ENCODE data around the gene ARMC8. TPM values are rescaled to one million over a fixed set of nuclear protein-coding genes. Genes with fewer than 3 reads are reported as not detected.

Gene ARMC8
- total and polyA plus RNA-seq, 8 donors, result 11.7 to 125 (median 37.4) TPM

GRCh38 chr3:138334608-138335007 lies 147.5 kb downstream of the ARMC8 start:
- H3K36me3 ChIP-seq, result no peaks in the 10 kb centered on the region
- 49 to 74% (median 56%) methylated on average over 4 of the region's 4 CpGs for WGBS, 5 donors
- intact Hi-C loops (cut with DNase I; ENCODE audit: low total_unique reads), result no loop called here
- peaks cover 0 to 6% (median 5%) of the 10 kb centered on the region in 4 donors for H3K4me1 ChIP-seq
- TF ChIP-seq POLR2AphosphoS5 (IDR thresholded peaks at IDR 0.05) (no peak), POLR2A (IDR thresholded peaks at IDR 0.05) (no peak), EP300 (IDR thresholded peaks at IDR 0.05) (no peak), CTCF (IDR thresholded peaks at IDR 0.05) (no peak)
- DNase-seq, result no peak
- no peak overlapping the region for H3K27ac ChIP-seq
- no peak overlapping the region for H3K4me3 ChIP-seq
- H3K9me3 ChIP-seq, result no peaks in the 10 kb centered on the region
- no peaks in the 10 kb centered on the region for H3K27me3 ChIP-seq

GRCh38 chr3:138336454-138336999 lies 149.4 kb downstream of the ARMC8 start:
- no peaks in the 10 kb centered on the region for H3K9me3 ChIP-seq
- no peak for TF ChIP-seq CTCF (IDR thresholded peaks at IDR 0.05)
- TF ChIP-seq POLR2A (IDR thresholded peaks at IDR 0.05), result no peak
- no peak for TF ChIP-seq POLR2AphosphoS5 (IDR thresholded peaks at IDR 0.05)
- no peak for TF ChIP-seq EP300 (IDR thresholded peaks at IDR 0.05)
- 85 to 90% (median 88%) methylated on average over 4 of the region's 4 CpGs for WGBS, 5 donors
- no peak overlapping the region for H3K27ac ChIP-seq
- no peak overlapping the region for H3K4me3 ChIP-seq
- H3K36me3 ChIP-seq, result no peaks in the 10 kb centered on the region
- intact Hi-C loops (cut with DNase I; ENCODE audit: low total_unique reads), result no loop called here
- no peak for DNase-seq
- no peaks in the 10 kb centered on the region for H3K27me3 ChIP-seq
- H3K4me1 ChIP-seq, result no peaks in the 10 kb centered on the region

GRCh38 chr3:138338244-138338643 lies 151.1 kb downstream of the ARMC8 start:
- Histone ChIP-seq H3K36me3 (no peaks in the 10 kb centered on the region), H3K4me1 (no peaks in the 10 kb centered on the region), H3K9me3 (no peaks in the 10 kb centered on the region), H3K27me3 (no peaks in the 10 kb centered on the region), H3K4me3 (no peak overlapping the region), H3K27ac (no peak overlapping the region)
- no peak for DNase-seq
- no peak for TF ChIP-seq CTCF (IDR thresholded peaks at IDR 0.05)
- no peak for TF ChIP-seq POLR2A (IDR thresholded peaks at IDR 0.05)
- TF ChIP-seq POLR2AphosphoS5 (IDR thresholded peaks at IDR 0.05), result no peak
- TF ChIP-seq EP300 (IDR thresholded peaks at IDR 0.05), result no peak
- 42 to 66% (median 64%) methylated on average over 5 of the region's 5 CpGs for WGBS, 5 donors
- intact Hi-C loops (cut with DNase I; ENCODE audit: low total_unique reads), result no loop called here

- Histone ChIP-seq H3K27me3 (no peaks in the 10 kb centered on the region), H3K36me3 (no peaks in the 10 kb centered on the region), H3K27ac (no peak overlapping the region), H3K4me3 (no peak overlapping the region), H3K9me3 (no peaks in the 10 kb centered on the region), H3K4me1 (no peaks in the 10 kb centered on the region)
- 87 to 94% (median 92%) methylated on average over 5 of the region's 5 CpGs for WGBS, 5 donors
- no peak for DNase-seq
- intact Hi-C loops (cut with DNase I; ENCODE audit: low total_unique reads), result no loop called here
- no peak for TF ChIP-seq POLR2AphosphoS5 (IDR thresholded peaks at IDR 0.05)
- TF ChIP-seq POLR2A (IDR thresholded peaks at IDR 0.05), result no peak
Observed at GRCh38 chr3:138338811-138339210, 151.7 kb downstream of the ARMC8 start.

GRCh38 chr3:138340511-138340910 lies 153.4 kb downstream of the ARMC8 start:
- intact Hi-C loops (cut with DNase I; ENCODE audit: low total_unique reads), result no loop called here
- Histone ChIP-seq H3K27ac (no peak overlapping the region), H3K36me3 (no peaks in the 10 kb centered on the region), H3K9me3 (no peaks in the 10 kb centered on the region), H3K27me3 (no peaks in the 10 kb centered on the region), H3K4me3 (no peak overlapping the region), H3K4me1 (no peaks in the 10 kb centered on the region)
- TF ChIP-seq POLR2A (IDR thresholded peaks at IDR 0.05) (no peak), CTCF (IDR thresholded peaks at IDR 0.05) (no peak), EP300 (IDR thresholded peaks at IDR 0.05) (no peak), POLR2AphosphoS5 (IDR thresholded peaks at IDR 0.05) (no peak)
- no peak for DNase-seq
- WGBS, 5 donors, result 78 to 92% (median 86%) methylated on average over 3 to 5 of the region's 5 CpGs

All from stomach (tissue), 9 donors.